GM20431 (cell line): ENCODE results near the gene CABCOCO1.

Experiments
- in situ Hi-C: fragments of 300-500 bp; cut with MseI, MboI; formaldehyde crosslinking; loops from one replicate; pipeline ENCODE4 v1.15.0; 2020; ENCODE audit warnings: low sequenced_read_pairs; ENCODE audit not compliant: unreplicated experiment

CABCOCO1 gene

DNA sequence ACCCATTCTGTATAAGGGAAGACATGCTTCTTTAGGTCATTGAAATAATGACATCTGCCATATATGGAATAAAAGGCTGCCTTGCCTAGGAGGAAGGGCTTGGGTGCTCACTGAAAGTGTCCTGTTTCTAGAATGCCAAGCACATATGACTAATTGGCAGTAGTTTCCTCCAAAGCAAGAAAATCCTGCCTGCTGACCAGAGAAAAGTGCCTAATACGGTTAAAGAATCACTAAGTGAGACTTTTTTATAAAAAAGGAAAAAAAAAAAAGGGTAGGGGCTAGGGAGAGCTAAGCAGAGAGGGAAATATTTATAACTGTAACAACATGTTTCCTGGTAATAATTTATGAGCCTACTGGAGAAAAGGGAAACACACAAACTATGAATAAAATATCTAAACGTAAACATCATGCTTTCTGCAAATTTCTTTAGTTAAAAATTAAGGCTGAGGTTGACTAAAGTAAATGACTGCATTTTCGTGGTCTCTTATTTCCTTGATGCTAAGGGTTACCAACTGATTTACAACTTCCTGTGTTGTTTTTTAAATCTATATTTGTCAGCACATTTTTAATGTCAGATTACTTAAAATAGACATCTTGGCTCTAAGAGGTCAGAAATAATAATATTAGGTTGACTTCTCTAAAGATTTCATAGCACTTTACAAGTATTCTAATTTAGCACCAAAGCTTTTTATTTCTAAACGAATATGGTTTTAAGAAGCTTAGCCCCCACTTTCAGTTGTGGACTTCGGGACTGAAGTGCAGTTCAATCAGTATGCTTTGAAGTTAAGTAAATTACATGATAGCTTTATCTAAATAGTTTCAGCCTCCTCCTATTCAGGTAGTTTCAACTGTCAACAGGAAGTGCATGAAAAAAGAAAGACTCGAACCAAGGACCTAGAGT is 89.6 kb downstream of the CABCOCO1 start:
- in situ Hi-C loops, result no loop called here

DNA sequence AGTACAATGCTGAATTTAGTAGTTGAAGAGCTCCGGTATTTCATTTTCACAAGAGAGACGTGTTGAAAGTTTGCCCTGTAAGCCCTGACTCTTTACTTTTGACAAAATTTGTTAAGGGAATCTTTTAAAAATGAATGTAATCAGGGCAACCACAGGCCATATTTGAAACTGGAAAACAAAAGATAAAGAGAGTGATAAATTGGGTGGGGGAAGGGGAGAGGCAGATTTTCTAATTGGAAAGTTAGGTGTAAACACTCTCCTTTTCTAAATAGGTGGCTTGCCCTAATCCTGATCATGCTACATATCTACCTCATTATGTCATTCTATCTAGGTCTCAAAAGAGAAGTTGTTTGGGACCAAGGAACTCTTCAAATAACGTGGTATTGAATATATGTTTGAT is 90.7 kb downstream of the CABCOCO1 start:
- in situ Hi-C loops, result no loop called here

GRCh38 chr10:61754587-61755550 is 92.1 kb downstream of the CABCOCO1 start:
- in situ Hi-C loops, result no loop called here

GRCh38 chr10:61757001-61757400 is 94.3 kb downstream of the CABCOCO1 start:
- in situ Hi-C loops, result no loop called here

DNA sequence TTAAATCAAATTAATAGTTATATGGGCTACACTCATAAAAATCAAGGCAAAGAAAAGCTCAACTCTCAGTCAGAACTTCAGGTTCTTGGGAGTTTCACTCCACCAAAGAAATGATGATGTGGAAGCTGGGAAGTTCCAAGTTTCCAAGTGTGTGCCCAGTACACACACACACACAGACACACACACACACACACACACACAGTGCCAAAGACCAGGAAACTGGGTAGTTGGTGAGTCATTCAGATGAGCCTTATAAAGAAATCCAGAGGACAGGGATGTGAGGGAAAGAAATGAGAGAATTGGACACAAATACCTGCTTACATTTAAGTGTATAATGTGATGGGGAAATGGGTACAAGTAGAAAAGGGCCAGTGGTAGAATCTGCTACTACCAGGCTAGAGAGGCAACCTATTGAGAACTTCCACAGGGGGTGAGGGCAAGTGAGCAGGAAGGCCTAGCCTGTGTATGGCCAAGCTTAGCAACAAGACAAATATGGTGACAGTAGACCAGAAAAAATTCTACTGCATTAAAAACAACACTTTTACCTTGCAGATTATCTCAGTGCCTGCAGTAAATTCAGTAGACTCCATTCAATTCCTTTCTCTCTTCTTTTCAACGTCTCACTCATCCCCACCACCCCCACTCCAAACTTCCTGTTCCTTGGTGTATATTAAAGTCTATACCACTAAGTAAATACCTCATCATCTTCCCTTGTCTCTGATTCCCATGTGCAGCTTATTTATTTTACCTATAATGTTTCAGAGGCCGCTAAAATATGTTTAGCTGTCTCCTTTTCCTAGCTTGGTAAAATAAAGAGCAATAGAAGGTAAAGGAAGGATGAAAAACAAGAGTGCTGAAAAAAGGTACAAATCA is 95.0 kb downstream of the CABCOCO1 start:
- in situ Hi-C loops, result no loop called here

DNA sequence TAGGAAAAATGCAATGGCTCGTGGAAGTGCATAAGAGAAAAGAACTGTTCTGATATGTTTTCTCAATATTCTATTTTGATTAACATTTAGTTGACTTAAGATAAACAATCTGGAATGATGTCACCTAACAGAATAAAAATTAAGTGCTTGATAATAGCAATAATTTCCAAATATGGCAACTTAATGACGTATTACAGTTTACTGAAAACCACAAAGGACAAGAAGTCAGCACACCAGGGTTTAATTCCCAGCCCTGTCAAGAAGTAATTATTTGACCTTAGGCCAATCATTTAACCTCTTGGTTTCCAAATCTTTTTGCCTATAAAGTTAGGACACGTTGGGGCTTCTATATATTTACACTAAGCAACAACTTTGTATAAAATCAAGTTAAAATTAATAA is 95.7 kb downstream of the CABCOCO1 start:
- in situ Hi-C loops, result no loop called here

DNA sequence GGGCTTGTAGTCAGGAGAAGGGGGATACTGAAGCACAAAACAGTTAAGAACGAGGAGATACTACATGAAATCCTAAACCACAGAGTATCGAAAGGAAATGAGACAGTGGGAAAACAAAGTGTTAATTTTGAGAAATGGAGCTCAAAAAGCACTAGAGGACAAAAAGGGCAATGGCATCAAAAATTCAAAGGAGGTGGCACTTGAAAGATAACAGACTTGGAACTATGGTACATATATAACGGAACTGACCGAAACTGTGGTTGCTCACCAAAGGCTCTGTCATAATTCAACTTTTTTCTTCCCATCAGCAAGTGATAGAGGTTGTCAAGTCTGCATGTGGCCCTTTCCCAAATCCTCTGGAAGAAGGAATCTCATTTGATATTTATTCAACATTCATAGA is 97.0 kb downstream of the CABCOCO1 start:
- in situ Hi-C loops, result no loop called here

DNA sequence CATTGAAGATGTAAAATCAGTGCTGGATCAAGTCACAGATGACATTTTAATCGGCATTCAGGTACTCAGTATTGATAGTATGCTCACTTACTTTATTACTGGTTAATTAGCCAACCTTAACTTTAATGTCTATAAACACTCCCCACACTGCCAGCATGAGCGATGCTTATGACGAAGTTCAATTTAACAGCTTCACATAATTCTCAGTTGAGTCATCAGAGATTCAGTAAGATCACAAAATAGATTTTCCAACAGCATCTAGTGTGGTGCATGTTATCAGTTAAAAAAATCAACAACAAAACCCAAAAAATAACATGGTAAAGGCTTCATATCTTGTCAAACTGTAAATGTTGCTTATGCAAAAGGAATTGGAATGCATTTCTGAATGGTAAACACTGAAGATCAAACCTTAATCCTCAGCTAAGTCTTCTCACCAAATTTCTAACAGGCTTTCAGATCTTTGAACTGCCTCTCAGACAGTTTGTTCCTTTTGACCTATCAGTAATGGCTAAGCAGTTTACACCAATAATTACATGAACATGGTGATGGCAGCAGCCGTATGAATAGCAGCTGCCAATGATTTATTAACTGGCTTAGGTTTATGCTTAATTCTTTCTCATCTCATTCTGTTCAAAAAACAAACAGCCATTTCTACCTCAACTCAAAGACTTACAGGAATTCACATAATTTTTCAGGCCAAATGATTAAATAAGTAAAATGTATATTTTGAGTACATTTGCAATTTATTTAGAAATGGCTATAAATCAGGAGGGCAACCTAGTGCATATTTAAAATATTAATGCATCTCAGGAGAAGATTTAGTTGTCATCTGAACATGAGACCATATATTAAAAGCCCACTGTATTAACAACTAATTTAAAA is 98.5 kb downstream of the CABCOCO1 start:
- in situ Hi-C loops, result no loop called here

DNA sequence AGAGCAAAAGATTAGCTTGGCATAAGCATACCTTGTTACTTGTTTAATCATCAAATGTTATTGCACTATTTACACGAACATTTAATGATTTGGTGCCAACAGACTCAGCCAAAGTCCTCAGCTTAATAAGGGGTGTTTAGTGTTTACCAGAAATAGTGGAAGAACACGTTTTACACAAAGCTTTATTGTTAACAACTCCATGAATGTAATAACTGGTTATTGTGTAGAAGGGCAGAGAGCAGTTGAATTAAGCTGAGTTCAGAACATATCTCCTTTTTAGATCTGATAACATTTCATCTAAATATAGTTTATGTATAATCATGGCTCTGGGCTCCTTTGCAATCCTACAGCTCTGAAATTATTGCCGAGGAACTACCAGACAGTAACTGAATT is 99.1 kb downstream of the CABCOCO1 start:
- in situ Hi-C loops, result no loop called here

GRCh38 chr10:61763778-61764177 is 101.0 kb downstream of the CABCOCO1 start:
- in situ Hi-C loops, result no loop called here

GRCh38 chr10:61764486-61764885 is 101.8 kb downstream of the CABCOCO1 start:
- in situ Hi-C loops, result no loop called here

- in situ Hi-C loops, result no loop called here
Measured at GRCh38 chr10:61765176-61766087, 102.7 kb downstream of the CABCOCO1 start.

DNA sequence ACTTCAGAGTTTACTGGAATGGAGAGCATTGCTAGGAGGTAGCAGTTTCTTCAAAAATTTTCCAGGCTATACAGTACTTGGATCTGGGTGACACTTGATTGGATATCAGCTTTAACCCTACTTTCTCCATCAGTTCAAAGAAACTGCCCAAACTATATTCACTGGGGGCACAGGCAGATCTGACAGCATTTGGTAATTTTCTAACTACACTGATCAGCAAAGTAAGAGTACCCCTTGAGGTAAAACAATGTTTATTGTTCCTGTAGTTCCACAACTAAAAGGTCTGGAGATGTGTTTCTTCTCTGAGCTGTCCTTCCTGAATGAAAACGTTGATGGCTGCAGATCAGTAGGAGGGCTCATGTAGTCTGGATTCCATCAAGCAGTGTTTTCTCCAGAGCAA is 104.2 kb downstream of the CABCOCO1 start:
- in situ Hi-C loops, result no loop called here

GRCh38 chr10:61774031-61774430 is 111.3 kb downstream of the CABCOCO1 start:
- in situ Hi-C loops, result no loop called here

DNA sequence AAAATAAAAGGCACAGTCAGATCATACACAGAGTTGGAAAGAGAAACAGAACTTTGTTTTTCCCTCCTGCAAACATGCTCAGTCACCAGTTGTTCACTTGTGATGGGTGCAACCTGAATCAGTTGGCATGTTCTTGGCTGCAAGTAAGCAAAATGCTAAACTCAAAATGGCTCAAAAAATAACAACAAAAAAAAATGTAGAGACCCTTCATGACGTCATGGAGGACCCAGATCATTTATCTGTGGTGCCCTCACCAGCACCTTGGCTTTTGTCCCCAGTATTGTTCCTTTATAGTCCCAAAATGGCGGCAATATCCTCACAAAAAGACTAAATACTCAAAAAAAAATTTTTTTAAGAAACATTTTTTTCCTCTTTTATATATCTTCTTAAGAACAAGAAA is 112.4 kb downstream of the CABCOCO1 start:
- in situ Hi-C loops, result no loop called here

GRCh38 chr10:61776615-61777266 is 114.0 kb downstream of the CABCOCO1 start:
- in situ Hi-C loops, result no loop called here

- in situ Hi-C loops, result no loop called here
Measured at GRCh38 chr10:61778137-61778536, 115.4 kb downstream of the CABCOCO1 start.

DNA sequence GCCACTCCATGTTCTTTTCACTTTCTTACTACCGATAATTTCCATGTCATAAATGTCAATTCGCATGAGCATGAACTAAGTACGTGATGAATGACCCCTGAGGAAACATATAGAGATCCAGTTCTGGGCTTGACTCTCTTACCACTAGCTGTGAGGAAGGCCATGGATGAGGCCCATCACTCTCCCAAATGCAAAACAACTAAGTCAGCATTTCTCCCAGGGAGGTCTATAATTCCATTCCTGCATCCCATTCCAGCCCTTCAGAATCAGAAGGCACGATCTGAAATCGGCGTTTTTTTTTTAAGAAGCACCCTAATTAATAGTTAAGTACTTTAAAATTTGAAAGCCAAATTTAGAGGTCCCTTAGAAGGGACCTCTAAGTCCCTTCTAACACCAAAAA is 116.5 kb downstream of the CABCOCO1 start:
- in situ Hi-C loops, result no loop called here
